Measurements from ENCODE around the gene CIAO3.

CIAO3 gene

DNA sequence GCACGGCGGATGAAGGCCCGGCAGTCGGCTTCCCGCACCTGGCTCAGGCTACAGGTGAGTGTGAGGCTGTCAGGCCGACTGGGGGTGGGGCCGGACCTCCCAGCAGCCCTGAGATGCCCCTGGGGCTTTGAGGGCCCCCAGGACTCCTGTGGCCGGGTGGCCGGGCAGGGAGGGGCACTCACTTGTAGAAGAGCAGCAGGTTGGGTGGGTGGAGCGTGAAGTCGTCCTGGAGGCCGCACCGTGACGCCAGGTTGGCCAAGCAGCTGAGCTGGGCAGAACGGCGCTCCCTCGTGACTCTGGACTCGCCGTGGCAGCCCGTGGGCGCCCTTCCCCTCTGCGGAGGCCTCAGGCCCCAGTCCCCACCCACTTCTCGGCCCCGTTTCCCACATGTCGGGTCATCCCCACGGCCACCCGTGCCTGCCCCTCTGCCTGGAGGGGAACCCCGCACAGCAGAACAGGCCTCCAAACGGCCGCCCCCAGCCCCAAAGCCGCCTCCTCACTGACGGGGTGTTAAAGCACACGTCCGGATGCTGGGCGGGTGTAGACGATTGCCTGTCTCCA, 34.5 kb upstream of the CIAO3 start:
- no peak for DNase-seq

DNA sequence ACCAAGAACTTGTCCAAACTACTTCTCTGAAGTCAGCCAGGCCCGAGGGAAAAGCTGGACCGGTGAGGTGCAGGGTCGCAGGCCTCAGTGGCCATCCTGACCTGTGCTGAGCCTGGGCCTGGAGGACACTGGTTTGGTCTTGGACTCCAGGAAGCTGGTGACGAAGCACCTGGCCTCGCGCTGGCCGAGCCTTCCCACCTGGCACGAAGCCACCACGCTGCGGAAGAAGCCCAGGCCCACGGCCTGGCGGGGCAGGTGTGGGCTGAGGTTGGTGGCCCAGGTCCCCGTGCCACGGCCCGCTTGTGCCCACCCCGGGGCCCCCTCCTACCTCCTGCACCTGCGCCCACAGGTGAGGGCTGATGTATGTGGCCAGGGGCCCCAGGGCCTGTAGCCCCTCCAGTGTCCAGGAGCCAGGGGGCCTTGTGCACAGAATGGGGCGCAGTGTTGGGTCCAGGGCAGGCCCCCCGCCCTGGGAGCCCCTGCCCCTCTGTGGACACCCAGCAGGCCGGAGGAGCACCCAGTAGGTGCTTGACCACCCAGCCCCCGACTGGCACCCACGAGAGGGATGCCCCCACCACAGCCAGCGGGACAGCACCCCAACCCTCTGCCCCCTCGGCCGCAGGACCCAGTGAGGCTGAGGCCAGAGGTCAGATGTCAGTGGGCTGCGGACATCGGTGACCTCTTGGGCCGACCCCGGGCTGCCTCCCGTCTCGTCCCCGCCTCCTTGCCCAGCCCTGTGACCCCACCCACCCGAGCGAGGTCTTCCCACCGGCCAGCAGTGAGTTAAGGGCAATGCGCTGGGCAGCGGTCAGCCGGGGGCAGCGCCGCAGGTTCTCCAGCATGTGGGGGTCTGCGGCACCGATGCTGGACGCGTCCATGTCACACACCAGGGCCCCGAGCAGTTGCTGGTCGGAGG, 33.5 kb upstream of the CIAO3 start:
- DNase-seq = no peak

DNA sequence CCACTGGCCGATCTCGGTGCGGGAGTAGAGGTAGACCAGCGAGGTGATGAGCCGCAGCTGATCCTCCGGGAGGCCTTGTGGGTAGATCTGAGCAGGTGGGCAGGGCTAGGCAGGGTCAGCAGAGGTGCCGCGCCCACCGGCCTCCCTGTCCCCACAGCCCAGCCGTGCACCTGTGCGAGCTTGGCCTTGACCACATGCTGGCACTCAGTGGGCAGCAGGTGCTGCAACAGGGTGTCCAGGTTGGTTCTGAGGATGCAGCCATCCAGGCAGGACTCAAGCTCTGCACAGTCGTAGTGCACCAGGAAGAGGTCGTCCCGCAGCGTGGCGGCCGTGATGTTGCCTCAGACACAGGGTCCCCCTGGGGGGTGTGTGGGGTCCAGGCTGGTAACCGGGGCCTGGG, 32.2 kb upstream of the CIAO3 start:
- no peak for DNase-seq

DNA sequence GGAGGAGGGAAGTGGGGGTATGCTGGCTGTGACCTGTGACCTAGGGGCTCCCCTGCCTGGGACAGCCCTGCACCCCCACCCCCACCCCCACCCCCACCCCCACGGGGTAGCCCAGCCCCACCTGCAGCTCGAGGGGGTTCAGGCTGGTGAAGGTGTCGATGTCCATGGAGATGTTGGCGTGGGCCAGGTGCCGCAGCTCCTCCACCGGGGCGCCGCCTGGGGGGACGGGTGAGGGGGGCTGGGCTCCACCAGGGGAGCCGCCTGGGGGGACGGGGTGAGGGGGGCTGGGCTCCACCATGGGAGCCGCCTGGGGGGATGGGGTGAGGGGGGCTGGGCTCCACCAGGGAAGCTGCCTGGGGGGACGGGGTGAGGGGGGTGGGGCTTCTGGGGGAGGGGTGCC, 29.6 kb upstream of the CIAO3 start:
- no peak for DNase-seq

DNA sequence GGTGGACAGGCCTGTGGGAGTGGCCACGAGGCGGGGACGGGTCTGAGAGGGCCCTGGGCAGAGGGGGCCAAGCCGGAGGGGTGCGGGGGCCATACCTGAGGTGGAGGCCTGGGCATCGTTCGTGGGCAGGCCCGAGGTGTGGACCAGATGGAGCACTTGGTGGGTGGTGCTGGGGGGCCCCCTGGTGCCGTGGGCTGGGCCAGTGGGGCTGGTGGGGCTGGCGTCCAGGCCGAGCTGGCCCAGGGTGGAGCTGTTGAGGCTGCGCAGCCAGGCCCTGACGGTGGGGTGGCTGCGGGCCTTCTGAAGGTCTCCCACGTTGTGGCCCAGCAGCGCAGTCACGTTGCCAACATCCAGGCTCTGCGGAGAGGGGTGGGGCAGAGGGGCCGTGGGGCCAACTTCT, 29.1 kb upstream of the CIAO3 start:
- DNase-seq = no peak

DNA sequence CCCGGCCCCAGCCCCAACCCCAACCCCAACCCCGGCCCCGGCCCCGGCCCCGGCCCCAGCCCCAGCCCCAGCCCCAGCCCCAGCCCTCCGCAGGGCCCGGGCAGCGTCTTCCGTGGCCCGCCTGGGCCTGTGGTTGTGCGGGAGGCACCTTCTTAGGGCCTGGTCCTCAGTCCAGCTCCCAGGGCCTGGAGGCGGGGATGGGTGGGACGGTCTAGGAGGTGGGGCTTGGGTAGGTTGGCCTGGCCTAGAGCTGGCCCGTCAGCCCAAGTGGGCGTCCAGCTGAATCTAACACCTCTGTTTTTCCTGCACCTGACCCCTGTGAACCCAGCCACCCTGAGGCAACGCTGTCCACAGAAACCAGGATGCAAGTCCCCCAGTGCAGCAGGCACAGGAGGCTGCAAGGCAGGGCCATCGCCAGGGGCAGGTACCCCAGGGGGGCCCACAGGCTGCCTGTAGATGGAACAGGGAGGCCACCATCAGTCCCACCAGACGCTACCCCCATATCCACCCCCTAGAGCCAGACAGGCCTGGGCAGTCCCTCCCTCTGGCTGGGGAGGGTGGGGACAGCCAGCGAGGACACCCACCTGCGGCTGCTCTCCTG, 28.5 kb upstream of the CIAO3 start:
- no peak for DNase-seq

DNA sequence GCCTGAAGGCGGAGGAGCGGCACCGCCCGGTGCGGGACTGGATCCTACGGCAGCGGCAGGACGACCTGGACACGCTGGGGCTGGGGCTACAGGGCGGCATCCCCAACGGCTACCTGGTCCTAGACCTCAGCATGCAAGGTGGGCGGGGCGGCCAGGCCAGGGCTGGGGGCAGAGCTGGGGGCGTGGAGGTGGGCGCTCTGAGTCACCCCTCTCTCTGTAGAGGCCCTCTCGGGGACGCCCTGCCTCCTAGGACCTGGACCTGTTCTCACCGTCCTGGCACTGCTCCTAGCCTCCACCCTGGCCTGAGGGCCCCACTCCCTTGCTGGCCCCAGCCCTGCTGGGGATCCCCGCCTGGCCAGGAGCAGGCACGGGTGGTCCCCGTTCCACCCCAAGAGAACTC, 27.6 kb upstream of the CIAO3 start:
- DNase-seq = no peak

DNA sequence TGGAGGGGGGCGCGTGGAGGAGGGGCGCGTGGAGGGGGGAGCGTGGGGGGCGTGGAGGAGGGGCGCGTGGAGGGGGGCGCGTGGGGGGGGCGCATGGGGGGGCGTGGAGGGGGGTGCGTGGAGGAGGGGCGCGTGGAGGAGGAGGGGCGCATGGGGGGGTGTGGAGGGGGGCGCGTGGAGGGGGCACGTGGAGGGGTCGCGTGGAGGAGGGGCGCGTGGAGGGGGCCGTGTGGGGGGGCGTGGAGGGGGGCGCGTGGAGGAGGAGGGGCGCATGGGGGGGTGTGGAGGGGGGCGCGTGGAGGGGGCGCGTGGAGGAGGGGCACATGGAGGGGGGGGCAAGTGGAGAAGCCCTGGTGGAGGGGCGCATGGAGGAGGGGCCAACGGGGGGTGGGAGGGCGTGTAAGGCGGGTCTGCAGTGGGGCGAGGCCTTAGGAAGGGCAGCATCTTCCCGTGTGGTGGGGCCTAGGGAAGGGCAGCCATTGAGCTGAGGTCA, 27.0 kb upstream of the CIAO3 start:
- no peak for DNase-seq

DNA sequence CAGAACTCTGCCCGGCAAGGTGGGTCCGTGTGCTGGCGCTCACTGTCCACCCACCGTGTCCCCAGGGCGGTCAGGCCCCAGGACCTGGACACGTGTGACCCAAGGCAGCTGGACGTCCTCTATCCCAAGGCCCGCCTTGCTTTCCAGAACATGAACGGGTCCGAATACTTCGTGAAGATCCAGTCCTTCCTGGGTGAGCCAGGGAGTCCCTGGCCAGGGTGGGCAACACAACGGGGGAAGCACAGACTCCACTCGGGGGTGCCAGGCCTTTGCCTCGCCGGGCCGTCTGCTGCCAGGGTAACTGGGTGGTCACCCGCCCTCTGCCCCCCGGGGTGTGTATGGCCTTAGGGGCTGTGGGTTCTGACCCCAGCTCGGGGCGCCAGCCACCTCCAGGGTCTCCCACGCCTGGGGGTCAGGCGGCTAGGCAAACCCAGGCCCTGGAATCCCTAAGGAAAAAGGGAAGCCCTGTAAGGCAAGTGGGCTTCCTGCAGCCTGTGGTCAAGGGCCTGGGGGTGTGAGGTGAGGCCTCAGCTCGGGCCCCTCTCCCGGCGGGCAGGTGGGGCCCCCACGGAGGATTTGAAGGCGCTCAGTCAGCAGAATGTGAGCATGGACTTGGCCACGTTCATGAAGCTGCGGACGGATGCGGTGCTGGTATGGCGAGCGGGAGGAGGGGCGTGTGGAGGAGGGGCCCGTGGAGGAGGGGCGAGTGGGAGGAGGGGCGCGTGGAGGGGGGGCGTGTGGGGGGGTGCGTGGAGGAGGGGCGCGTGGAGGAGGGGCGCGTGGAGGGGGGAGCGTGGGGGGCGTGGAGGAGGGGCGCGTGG, 26.2 kb upstream of the CIAO3 start:
- DNase-seq = no peak

DNA sequence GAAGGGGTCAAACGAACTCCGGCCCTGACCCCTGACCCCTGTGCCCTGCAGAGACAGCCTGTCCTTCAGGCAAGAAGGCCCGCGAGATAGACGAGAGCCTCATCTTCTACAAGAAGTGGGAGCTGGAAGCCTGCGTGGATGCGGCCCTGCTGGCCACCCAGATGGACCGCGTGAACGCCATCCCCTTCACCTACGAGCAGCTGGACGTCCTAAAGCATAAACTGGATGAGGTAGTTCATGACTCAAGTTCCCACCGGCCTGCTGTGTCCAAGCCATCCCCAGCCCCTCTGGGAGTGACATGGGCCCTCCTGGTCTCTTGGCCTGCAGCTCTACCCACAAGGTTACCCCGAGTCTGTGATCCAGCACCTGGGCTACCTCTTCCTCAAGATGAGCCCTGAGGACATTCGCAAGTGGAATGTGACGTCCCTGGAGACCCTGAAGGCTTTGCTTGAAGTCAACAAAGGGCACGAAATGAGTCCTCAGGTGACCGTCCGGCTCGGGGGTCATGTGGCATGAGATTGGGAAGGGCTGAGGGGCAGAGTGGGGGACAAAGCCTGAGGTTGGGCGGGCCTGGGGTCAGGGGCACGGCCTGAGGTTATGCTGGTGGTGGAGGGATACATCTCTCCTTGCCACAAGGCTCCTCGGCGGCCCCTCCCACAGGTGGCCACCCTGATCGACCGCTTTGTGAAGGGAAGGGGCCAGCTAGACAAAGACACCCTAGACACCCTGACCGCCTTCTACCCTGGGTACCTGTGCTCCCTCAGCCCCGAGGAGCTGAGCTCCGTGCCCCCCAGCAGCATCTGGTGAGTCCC, 25.4 kb upstream of the CIAO3 start:
- no peak for DNase-seq

DNA sequence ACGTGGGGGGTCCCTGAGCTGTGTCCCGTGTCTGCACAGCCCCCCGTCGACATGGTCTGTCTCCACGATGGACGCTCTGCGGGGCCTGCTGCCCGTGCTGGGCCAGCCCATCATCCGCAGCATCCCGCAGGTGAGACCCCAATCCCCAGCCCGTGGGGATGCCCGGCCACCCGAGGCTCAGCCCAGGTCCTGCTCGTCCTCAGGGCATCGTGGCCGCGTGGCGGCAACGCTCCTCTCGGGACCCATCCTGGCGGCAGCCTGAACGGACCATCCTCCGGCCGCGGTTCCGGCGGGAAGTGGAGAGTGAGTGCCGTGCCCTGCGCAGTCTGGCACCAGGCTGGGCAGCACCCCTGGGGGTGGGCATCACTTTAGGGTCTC, 24.7 kb upstream of the CIAO3 start:
- DNase-seq = no peak

DNA sequence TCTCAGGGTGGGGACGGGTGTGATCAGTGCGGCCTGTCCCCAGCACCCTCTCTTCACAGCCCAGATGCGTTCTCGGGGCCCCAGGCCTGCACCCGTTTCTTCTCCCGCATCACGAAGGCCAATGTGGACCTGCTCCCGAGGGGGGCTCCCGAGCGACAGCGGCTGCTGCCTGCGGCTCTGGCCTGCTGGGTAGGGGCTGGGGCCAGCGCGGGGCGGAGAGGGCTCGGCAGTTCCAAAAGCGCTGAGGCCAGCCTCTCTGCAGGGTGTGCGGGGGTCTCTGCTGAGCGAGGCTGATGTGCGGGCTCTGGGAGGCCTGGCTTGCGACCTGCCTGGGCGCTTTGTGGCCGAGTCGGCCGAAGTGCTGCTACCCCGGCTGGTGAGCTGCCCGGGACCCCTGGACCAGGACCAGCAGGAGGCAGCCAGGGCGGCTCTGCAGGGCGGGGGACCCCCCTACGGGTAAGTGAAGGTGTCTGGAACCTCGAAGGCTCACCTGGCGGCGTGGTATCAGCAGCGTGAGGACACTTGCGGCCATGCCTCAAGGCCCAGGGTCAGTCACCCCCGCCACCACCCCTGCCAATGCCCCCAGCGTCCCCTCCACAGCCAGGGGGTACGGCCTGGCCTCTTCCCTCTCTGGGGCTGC, 24.2 kb upstream of the CIAO3 start:
- DNase-seq = no peak

DNA sequence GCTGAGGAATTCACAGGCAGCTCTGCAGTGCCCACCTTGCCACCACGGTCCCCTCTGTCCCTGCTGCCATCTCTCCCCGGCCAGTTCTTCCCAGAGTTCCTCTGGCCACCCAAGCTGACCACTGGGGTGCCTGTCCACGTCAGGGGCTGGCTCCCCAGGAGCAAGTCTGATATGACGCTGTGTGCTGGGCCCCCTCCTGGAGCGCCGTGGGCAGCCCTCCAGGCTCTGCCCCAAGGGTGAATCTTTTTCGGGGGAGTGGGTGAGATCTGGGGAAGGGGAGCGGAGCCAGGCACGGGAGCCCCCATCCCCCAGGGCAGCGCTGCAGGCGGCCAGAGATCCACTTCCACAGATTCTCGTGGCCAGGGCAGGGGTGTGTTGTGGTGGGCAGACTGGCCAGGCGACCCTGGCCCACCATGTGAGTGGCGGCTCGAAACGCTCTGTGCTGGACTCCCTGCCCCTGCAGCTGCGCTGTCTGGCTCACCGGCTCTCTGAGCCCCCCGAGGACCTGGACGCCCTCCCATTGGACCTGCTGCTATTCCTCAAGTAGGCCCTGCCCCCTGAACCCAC, 23.5 kb upstream of the CIAO3 start:
- no peak for DNase-seq

DNA sequence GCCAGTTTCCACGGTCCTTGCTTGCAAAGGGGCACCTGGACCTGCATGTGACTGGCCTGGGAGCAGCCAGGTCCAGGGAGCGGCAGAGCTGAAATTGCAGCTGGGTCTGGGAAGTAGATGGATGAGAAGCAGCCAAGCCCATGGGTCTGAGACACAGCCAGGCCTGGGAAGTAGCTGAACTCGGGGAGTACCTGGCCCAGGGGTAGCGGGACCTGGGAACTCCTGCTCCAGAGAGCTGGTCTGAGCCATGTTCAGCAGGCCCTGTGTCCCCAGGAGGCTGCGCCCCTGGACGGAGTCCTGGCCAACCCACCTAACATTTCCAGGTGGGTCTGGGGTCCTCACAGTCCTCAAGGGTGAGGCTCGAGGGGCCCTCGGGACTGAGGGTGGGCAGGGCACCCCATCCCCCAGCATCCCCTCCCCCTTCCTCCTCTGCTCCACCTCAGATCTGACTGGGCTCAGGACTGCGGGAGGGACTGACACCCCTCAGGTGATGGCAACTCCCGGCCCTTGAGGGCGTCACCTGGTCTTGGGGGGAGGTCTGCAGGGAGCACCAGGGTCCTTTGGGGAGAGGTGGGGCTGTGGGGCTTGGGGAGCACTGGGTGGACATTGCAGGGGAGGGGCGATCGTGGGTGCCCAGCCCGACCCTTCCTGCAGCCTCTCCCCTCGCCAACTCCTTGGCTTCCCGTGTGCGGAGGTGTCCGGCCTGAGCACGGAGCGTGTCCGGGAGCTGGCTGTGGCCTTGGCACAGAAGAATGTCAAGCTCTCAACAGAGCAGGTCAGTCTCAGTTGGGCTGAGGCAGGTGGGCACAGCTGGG, 22.8 kb upstream of the CIAO3 start:
- DNase-seq = no peak

DNA sequence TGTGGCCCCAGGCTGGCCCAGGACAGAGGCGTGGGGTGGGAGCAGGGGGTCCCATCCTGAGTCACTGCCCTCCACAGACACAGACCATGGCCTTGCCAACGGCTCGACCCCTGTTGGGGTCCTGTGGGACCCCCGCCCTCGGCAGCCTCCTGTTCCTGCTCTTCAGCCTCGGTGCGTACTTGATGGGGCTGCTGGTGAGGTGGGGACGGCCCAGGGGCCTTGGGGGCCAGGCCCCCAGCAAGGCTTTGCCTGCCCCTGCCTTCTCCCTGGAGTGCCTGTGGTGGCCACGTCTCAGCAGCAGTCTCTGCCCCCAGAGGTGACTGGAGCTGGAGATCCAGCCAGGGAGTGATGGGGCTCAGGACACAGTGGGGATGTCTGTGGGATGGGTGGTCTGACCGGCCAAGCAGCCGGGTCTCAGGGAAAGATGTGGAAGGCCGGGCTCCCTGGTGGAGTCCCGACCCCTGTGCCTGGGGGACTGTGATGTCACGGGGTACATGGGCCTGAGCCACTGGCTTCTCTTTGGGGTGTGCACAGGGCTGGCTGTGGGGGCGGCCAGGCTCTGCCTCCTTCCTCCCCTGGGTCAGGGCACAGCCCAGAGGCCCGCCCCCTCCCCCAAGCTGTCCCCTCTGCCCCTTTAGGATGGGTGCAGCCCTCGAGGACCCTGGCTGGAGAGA, 21.9 kb upstream of the CIAO3 start:
- no peak for DNase-seq

DNA sequence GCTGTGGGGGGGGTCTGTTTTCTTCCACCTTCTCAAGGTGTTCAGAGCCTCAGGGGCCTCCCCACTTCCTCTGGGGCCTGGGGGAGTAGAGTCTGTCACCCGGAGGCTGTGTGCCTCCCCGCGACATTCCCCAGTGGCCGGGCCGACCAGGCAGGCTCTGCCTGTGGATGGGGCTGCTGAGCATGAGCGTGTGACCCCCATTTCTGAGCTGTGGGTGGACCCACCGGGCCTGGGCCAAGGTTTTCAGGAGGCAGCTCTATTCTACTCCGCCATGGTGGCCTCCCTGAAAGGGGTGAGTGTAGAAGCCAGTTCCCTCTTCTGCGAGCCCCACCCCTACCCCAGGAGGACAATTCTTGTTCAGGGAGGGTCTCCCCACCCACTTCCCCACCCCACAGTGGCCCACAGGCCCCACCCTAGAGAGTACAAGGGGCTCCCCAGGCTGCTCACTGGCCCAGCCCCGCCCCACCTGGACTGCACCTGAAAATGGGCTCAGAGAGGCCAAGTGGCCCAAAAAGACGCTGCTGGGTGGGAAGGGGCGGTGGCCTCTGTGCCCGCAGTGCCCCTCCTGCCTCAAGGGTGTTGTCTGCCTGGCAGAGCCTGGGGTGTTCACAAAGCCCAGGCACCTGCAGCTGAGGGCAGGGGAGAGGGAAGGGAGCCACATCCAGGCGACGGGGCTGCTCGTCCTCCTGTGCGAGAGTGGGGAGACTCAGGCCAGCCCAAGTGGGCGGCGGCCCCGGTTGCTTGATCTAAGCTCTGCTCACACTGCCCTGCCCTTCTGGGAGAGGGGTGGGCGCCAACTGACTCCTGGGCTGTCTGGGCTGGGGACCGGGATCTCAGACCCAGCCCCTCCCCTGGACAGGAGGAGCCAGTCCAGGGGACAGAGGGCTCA, 21.1 kb upstream of the CIAO3 start:
- no peak for DNase-seq

DNA sequence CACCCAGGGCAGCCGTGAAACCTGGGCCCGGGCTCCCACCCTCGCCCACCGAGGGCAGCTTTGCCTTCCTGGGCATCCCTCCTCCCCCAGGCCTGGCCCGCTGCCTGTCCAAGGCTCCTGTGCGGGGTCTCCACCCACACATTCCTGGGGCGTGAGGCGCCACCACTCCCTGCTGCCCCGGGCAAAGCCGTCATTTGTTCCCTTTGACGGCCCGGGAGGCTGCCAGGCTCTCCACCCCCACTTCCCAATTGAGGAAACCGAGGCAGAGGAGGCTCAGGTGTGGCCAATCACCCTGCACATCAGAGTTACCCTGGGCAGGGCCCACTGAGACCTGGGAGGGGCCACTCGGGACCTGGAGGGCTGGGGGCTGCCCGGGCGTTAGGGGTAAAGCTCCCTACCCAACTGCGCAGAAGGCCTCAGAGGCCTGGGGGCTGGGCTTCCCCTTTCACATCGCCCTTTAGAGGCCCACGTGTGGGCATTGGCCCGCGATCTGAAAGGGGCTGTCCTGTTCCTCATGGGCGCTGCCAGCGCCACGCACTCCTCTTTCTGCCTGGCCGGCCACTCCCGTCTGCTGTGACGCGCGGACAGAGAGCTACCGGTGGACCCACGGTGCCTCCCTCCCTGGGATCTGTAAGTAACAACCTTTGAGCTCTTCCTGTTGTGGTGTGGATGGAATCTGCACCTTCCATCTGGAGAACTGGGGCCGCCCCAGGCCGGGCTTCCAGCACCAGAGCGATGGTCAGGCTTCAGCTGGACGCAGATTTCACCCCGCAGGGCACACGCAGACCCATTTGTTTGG, 19.9 kb upstream of the CIAO3 start, which contains the start of gene MSLN:
Gene MSLN, plus strand, starts transcription at position 190 of the 799 bp plus-strand sequence. CDS start 1,947 bp downstream, outside the sequence.
- no peak for DNase-seq

DNA sequence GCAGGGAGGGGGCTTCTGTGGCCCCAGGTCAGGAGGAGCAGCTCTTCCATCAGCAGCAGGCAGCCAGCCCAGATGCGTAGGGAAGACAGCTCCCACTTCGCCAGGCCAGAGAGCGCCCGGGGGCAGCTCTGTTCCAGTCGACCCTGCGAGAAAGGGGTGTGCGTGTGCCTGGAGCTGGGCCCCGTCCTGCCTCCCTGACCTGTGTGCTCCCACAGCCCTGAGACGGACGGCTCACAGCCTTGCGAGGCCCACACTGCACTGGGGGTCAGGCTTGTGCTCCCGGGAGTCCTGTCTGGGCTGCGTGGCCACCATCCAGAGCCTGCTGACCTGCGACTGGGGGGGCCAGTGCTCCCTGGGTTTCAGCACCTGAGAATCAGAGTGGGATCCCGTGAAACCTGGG, 19.3 kb upstream of the CIAO3 start:
- no peak for DNase-seq
